SU-DHL-6 (cell line): ENCODE results near the gene GINS2.

Experiments used
- H2AFZ ChIP-seq: fragments of 200-600 bp; sonication (generic); 2 replicates; pipeline ENCODE4 v1.6.1; 2014; ENCODE audit warnings: low read depth, mild to moderate bottlenecking, moderate library complexity, mixed read lengths, antibody characterized with exemption, low read length; ENCODE audit not compliant: severe bottlenecking
- H3F3A ChIP-seq: fragments of 200-600 bp; shearing (Covaris generic); 2 replicates; pipeline ENCODE4 v1.6.0; 2016; ENCODE audit warnings: antibody characterized with exemption, mild to moderate bottlenecking; ENCODE audit not compliant: insufficient read depth
- H3K27ac ChIP-seq: fragments of 200-600 bp; sonication (generic); 2 replicates; pipeline ENCODE4 v1.5.1; 2016; ENCODE audit warnings: low read depth, mild to moderate bottlenecking, low read length, moderate library complexity, mixed read lengths
- H3K27me3 ChIP-seq: fragments of 200-600 bp; sonication (generic), shearing (Covaris generic); 2 replicates; pipeline ENCODE4 v1.6.0; 2014; ENCODE audit warnings: mild to moderate bottlenecking, low read length
- H3K36me3 ChIP-seq: fragments of 200-600 bp; sonication (generic); 2 replicates; pipeline ENCODE4 v1.6.1; 2014; ENCODE audit warnings: mild to moderate bottlenecking, low read length, mixed read lengths
- H3K4me2 ChIP-seq: fragments of 300-600, 200-600 bp; shearing (Covaris generic), sonication (generic); 2 replicates; pipeline ENCODE4 v1.6.0; 2014; ENCODE audit warnings: low read length, low read depth, mild to moderate bottlenecking; ENCODE audit not compliant: poor library complexity, severe bottlenecking
- H3K4me3 ChIP-seq: fragments of 200-600 bp; sonication (generic); 2 replicates; pipeline ENCODE4 v1.5.1; 2014; ENCODE audit warnings: antibody characterized with exemption, low read length, mild to moderate bottlenecking, mixed read lengths; ENCODE audit not compliant: insufficient read depth, poor library complexity, severe bottlenecking
- H3K79me2 ChIP-seq: fragments of 200-600 bp; sonication (generic); 2 replicates; pipeline ENCODE4 v1.6.1; 2014; ENCODE audit warnings: mild to moderate bottlenecking, low read length, moderate library complexity; ENCODE audit not compliant: insufficient read depth
- H3K9ac ChIP-seq: fragments of 200-600 bp; sonication (generic); 2 replicates; pipeline ENCODE4 v1.7.0; 2014; ENCODE audit warnings: mild to moderate bottlenecking, low read length
- H3K9me2 ChIP-seq: fragments of 200-600 bp; sonication (generic); replicated peaks from 2 replicates; pipeline ENCODE4 v1.6.1; 2014; ENCODE audit warnings: low read length; ENCODE audit not compliant: insufficient read depth
- H3K9me3 ChIP-seq: fragments of 200-600 bp; sonication (generic); 2 replicates; pipeline ENCODE4 v1.6.1; 2014; ENCODE audit warnings: low read length, mixed read lengths; ENCODE audit not compliant: insufficient read depth
- H4K20me1 ChIP-seq: fragments of 200-600 bp; sonication (generic); 2 replicates; pipeline ENCODE4 v1.6.1; 2014; ENCODE audit warnings: low read depth, mild to moderate bottlenecking, antibody characterized with exemption, low read length, moderate library complexity, mixed read lengths
- CTCF ChIP-seq: fragments of 200-600 bp; sonication (generic); IDR thresholded peaks from one replicate; pipeline ENCODE4 v1.5.1; 2017; ENCODE audit warnings: antibody characterized with exemption, mild to moderate bottlenecking, low read length, moderate library complexity; ENCODE audit not compliant: insufficient read depth, poor library complexity, severe bottlenecking
- EZH2phosphoT487 ChIP-seq: fragments of 200-600 bp; sonication (generic), shearing (Covaris generic); conservative IDR thresholded peaks from 2 replicates; pipeline ENCODE4 v1.6.1; 2018; ENCODE audit warnings: mild to moderate bottlenecking, antibody characterized with exemption, low read length, moderate library complexity, mixed read lengths

Gene GINS2

DNA sequence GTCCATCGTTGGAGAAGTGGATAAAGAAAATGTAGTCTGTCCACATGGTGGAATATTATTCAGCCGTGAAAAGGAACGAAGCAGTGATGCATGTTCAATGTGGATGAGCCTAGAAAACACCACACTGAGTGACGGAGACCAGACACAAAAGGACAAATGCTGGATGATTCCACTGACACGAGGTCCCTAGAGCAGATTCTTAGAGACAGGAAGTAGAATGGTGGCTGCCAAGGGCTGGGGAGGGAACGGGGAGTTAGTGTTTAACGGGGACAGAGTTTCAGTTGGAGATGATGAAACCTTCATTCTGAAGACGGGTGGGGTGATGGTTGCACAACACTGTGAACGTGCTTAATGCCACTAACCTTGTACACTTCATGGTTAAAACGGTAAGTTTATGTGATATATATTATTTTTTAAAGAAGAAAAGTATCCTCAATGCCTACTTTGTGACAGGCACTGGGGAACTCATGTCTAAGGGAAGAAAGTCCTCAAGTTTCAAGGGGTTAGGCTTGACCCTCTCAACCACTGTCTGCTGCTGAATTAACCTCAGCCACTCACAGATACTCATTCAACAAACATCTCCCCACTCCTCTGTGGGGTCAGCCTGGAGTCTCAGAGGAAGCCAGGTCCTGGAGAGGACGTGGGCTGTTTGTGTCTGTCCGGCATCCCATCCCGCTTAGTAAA lies 44.5 kb upstream of the GINS2 start:
- Histone ChIP-seq H3K79me2 (no peaks in the 10 kb centered on the region), H3K27ac (no peak overlapping the region), H3K4me2 (no peak overlapping the region), H3K9me3 (no peaks in the 10 kb centered on the region), H3K36me3 (no peaks in the 10 kb centered on the region), H3K9me2 (no peaks in the 10 kb centered on the region), H3K9ac (no peak overlapping the region), H2AFZ (no peak overlapping the region), H3K27me3 (no peaks in the 10 kb centered on the region), H4K20me1 (no peaks in the 10 kb centered on the region), H3F3A (no peaks in the 10 kb centered on the region), H3K4me3 (no peak overlapping the region)
- TF ChIP-seq CTCF = no peak

DNA sequence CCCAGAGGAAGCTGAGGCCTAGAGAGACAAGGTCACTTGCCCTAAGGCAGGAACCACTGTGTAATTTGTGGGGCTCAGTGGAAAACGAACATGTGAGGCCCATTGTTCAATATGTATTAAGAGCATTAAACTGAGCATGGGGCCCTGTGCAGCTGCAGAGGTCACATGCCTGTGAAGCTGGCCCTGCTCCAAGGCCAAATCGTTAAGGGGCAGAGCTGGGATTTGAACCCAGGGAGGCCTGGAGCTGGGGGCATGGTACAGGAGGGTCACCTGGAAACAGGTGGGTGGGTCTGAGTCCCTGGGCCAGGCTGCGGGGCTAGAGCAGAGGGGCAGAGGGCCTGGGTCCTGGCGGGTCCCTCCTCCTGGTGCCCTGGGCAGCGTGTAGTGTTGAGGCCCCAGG lies 42.4 kb upstream of the GINS2 start:
- H3K9ac ChIP-seq = no peak overlapping the region
- H3K4me3 ChIP-seq = no peak overlapping the region
- H4K20me1 ChIP-seq = no peaks in the 10 kb centered on the region

DNA sequence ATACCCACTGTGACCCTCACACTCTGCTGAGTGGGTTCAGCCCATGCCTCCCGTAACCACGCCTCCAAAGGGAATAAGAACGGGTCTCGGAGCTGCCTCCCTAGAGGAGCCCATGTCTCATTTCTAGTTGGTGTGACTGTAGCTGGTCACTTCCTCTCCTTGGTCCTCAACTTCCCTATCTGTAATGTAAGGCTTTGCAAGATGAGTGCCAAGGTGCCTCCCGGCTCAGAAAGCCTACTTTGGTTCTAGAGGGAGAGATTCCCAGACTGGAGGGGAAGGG lies 41.4 kb upstream of the GINS2 start:
- Histone ChIP-seq H3K27me3 (no peaks in the 10 kb centered on the region), H3K9me3 (no peaks in the 10 kb centered on the region), H3F3A (no peaks in the 10 kb centered on the region), H3K79me2 (no peaks in the 10 kb centered on the region), H3K36me3 (no peaks in the 10 kb centered on the region), H3K9ac (no peak overlapping the region), H2AFZ (no peak overlapping the region), H3K4me3 (no peak overlapping the region), H3K9me2 (no peaks in the 10 kb centered on the region), H3K27ac (no peak overlapping the region), H3K4me2 (no peak overlapping the region), H4K20me1 (no peaks in the 10 kb centered on the region; the same call in 1 of the 2 replicates)
- TF ChIP-seq EZH2phosphoT487 = no peak
- TF ChIP-seq CTCF = no peak

More for the DNA sequence above, 42.4 kb upstream of the GINS2 start:
- H3K9me2 ChIP-seq = no peaks in the 10 kb centered on the region
- TF ChIP-seq EZH2phosphoT487 (no peak), CTCF (no peak)
- H3F3A ChIP-seq = no peaks in the 10 kb centered on the region
- H3K9me3 ChIP-seq = no peaks in the 10 kb centered on the region
- H3K27me3 ChIP-seq = no peaks in the 10 kb centered on the region
- H3K36me3 ChIP-seq = no peaks in the 10 kb centered on the region
- no peaks in the 10 kb centered on the region for H3K79me2 ChIP-seq
- H2AFZ ChIP-seq = no peak overlapping the region
- no peak overlapping the region for H3K27ac ChIP-seq
- no peak overlapping the region for H3K4me2 ChIP-seq
